T-helper 17 cell (primary cell): ENCODE data around the gene MAML3. TPM values are rescaled to one million over a fixed set of nuclear protein-coding genes. Genes with fewer than 3 reads are reported as not detected.

ENCODE experiments used
- ATAC-seq: fragments of 150-1000 bp; cut with Tn5 transposase; 2 replicates; pipeline ENCODE4 v1.10.0; 2021; ENCODE audit warnings: mild to moderate bottlenecking, moderate library complexity
- DNase-seq, 3 donors: peaks; one replicate each; pipeline versions ENCODE4 v3.0.0 to v3.0.0-alpha.2; 2020 to 2021
- H3K9me3 ChIP-seq: one replicate; pipeline ENCODE4 v1.7.0; 2013; ENCODE audit warnings: low read length, mild to moderate bottlenecking; ENCODE audit not compliant: control insufficient read depth, poor library complexity, severe bottlenecking
- H3K27ac Mint-ChIP-seq: one replicate; pipeline ENCODE4 v1.8.0; 2022; ENCODE audit warnings: mild to moderate bottlenecking, moderate library complexity, mixed read lengths
- H3K27me3 Mint-ChIP-seq: one replicate; pipeline ENCODE4 v1.8.0; 2022; ENCODE audit warnings: mixed read lengths
- H3K36me3 Mint-ChIP-seq: one replicate; pipeline ENCODE4 v1.8.0; 2022; ENCODE audit warnings: low read depth, mixed read lengths
- H3K4me1 Mint-ChIP-seq: one replicate; pipeline ENCODE4 v1.8.0; 2022; ENCODE audit warnings: mild to moderate bottlenecking, mixed read lengths
- H3K4me3 Mint-ChIP-seq: one replicate; pipeline ENCODE4 v1.8.0; 2022; ENCODE audit warnings: mild to moderate bottlenecking, moderate library complexity, mixed read lengths
- total RNA-seq, 4 donors: library from RNA in 2 of 4; stranded (reverse) in 2 of 4; gene quantifications; one replicate each; pipeline ENCODE4 v1.2.3 and lab custom pipeline; 2022 to 2026

Gene MAML3
- total RNA-seq, 2 donors from 2014 or later = 1.1 to 4.2 TPM

GRCh38 chr4:139732991-139733570, 420.9 kb downstream of the MAML3 start:
- ATAC-seq = no peak
- H3K9me3 ChIP-seq = no peaks in the 10 kb centered on the region
- H3K27me3 Mint-ChIP-seq = peaks cover 69% of the 10 kb centered on the region
- H3K36me3 Mint-ChIP-seq = peaks cover 7% of the 10 kb centered on the region
- no peak overlapping the region for H3K4me3 Mint-ChIP-seq
- H3K27ac Mint-ChIP-seq = no peak overlapping the region
- peaks cover 5% of the 10 kb centered on the region for H3K4me1 Mint-ChIP-seq
- DNase-seq = no peak

- H3K4me3 Mint-ChIP-seq = no peak overlapping the region
- DNase-seq (no peak), ATAC-seq (no peak)
- no peak overlapping the region for H3K27ac Mint-ChIP-seq
- peaks cover 2% of the 10 kb centered on the region for H3K4me1 Mint-ChIP-seq
- H3K36me3 Mint-ChIP-seq = peaks cover 7% of the 10 kb centered on the region
- H3K27me3 Mint-ChIP-seq = peaks cover 41% of the 10 kb centered on the region
- H3K9me3 ChIP-seq = no peaks in the 10 kb centered on the region
Measured at GRCh38 chr4:139728840-139729239, 425.1 kb downstream of the MAML3 start.

GRCh38 chr4:139728146-139728545, 425.8 kb downstream of the MAML3 start:
- H3K4me3 Mint-ChIP-seq = no peak overlapping the region
- H3K27me3 Mint-ChIP-seq = peaks cover 37% of the 10 kb centered on the region
- peaks cover 2% of the 10 kb centered on the region for H3K4me1 Mint-ChIP-seq
- no peak overlapping the region for H3K27ac Mint-ChIP-seq
- no peak for ATAC-seq
- H3K9me3 ChIP-seq = no peaks in the 10 kb centered on the region
- peaks cover 7% of the 10 kb centered on the region for H3K36me3 Mint-ChIP-seq
- no peak for DNase-seq

- peaks cover 2% of the 10 kb centered on the region for H3K4me1 Mint-ChIP-seq
- H3K4me3 Mint-ChIP-seq = no peak overlapping the region
- H3K27ac Mint-ChIP-seq = no peak overlapping the region
- peaks cover 2% of the 10 kb centered on the region for H3K36me3 Mint-ChIP-seq
- no peak for ATAC-seq
- H3K27me3 Mint-ChIP-seq = peaks cover 29% of the 10 kb centered on the region
- H3K9me3 ChIP-seq = no peaks in the 10 kb centered on the region
- DNase-seq = no peak
Measured at GRCh38 chr4:139726615-139727014, 427.4 kb downstream of the MAML3 start.

- DNase-seq = no peak
- peaks cover 18% of the 10 kb centered on the region for H3K27me3 Mint-ChIP-seq
- H3K4me1 Mint-ChIP-seq = peaks cover 2% of the 10 kb centered on the region
- no peak overlapping the region for H3K4me3 Mint-ChIP-seq
- no peaks in the 10 kb centered on the region for H3K36me3 Mint-ChIP-seq
- H3K9me3 ChIP-seq = no peaks in the 10 kb centered on the region
- ATAC-seq = no peak
- no peak overlapping the region for H3K27ac Mint-ChIP-seq
Measured at GRCh38 chr4:139725236-139725635, 428.7 kb downstream of the MAML3 start.

- H3K4me1 Mint-ChIP-seq = peaks cover 2% of the 10 kb centered on the region
- H3K27ac Mint-ChIP-seq = no peak overlapping the region
- no peak for DNase-seq
- H3K36me3 Mint-ChIP-seq = no peaks in the 10 kb centered on the region
- H3K27me3 Mint-ChIP-seq = peaks cover 5% of the 10 kb centered on the region
- H3K9me3 ChIP-seq = no peaks in the 10 kb centered on the region
- no peak for ATAC-seq
- no peak overlapping the region for H3K4me3 Mint-ChIP-seq
Measured at GRCh38 chr4:139721789-139722188, 432.2 kb downstream of the MAML3 start.

GRCh38 chr4:139720806-139721205, 433.2 kb downstream of the MAML3 start:
- no peak overlapping the region for H3K27ac Mint-ChIP-seq
- no peak for ATAC-seq
- H3K27me3 Mint-ChIP-seq = peaks cover 5% of the 10 kb centered on the region

GRCh38 chr4:139719381-139720101, 434.4 kb downstream of the MAML3 start:
- ATAC-seq (no peak), DNase-seq (no peak)
- no peaks in the 10 kb centered on the region for H3K9me3 ChIP-seq
- H3K4me3 Mint-ChIP-seq = no peak overlapping the region
- H3K36me3 Mint-ChIP-seq = no peaks in the 10 kb centered on the region
- no peak overlapping the region for H3K27ac Mint-ChIP-seq
- no peaks in the 10 kb centered on the region for H3K27me3 Mint-ChIP-seq
- no peaks in the 10 kb centered on the region for H3K4me1 Mint-ChIP-seq

More at GRCh38 chr4:139720806-139721205, 433.2 kb downstream of the MAML3 start:
- no peaks in the 10 kb centered on the region for H3K36me3 Mint-ChIP-seq
- no peak for DNase-seq
- H3K4me1 Mint-ChIP-seq = peaks cover 2% of the 10 kb centered on the region
- no peaks in the 10 kb centered on the region for H3K9me3 ChIP-seq
- no peak overlapping the region for H3K4me3 Mint-ChIP-seq

GRCh38 chr4:139718833-139719232, 435.2 kb downstream of the MAML3 start:
- no peak for DNase-seq
- no peak overlapping the region for H3K4me3 Mint-ChIP-seq
- H3K9me3 ChIP-seq = no peaks in the 10 kb centered on the region
- no peak for ATAC-seq
- H3K4me1 Mint-ChIP-seq = no peaks in the 10 kb centered on the region
- H3K36me3 Mint-ChIP-seq = no peaks in the 10 kb centered on the region
- no peak overlapping the region for H3K27ac Mint-ChIP-seq
- no peaks in the 10 kb centered on the region for H3K27me3 Mint-ChIP-seq

- ATAC-seq (no peak), DNase-seq (no peak)
- Mint-ChIP-seq H3K4me1 (no peaks in the 10 kb centered on the region), H3K27me3 (no peaks in the 10 kb centered on the region), H3K27ac (no peak overlapping the region), H3K36me3 (no peaks in the 10 kb centered on the region), H3K4me3 (no peak overlapping the region)
- H3K9me3 ChIP-seq = no peaks in the 10 kb centered on the region
Measured at GRCh38 chr4:139718358-139718757, 435.6 kb downstream of the MAML3 start.

- H3K9me3 ChIP-seq = no peaks in the 10 kb centered on the region
- H3K4me3 Mint-ChIP-seq = no peak overlapping the region
- no peaks in the 10 kb centered on the region for H3K36me3 Mint-ChIP-seq
- DNase-seq (no peak), ATAC-seq (no peak)
- H3K27me3 Mint-ChIP-seq = no peaks in the 10 kb centered on the region
- H3K4me1 Mint-ChIP-seq = no peaks in the 10 kb centered on the region
- H3K27ac Mint-ChIP-seq = no peak overlapping the region
Measured at GRCh38 chr4:139715746-139716391, 438.1 kb downstream of the MAML3 start.

GRCh38 chr4:139712882-139713281, 441.1 kb downstream of the MAML3 start:
- no peaks in the 10 kb centered on the region for H3K9me3 ChIP-seq
- DNase-seq = no peak
- H3K27me3 Mint-ChIP-seq = peaks cover 5% of the 10 kb centered on the region
- H3K36me3 Mint-ChIP-seq = peaks cover 2% of the 10 kb centered on the region
- no peak overlapping the region for H3K4me3 Mint-ChIP-seq
- no peak overlapping the region for H3K27ac Mint-ChIP-seq
- ATAC-seq = no peak
- no peaks in the 10 kb centered on the region for H3K4me1 Mint-ChIP-seq

- no peak overlapping the region for H3K4me3 Mint-ChIP-seq
Measured at GRCh38 chr4:139711461-139711860, 442.5 kb downstream of the MAML3 start.

More at GRCh38 chr4:139711461-139711860, 442.5 kb downstream of the MAML3 start:
- peaks cover 5% of the 10 kb centered on the region for H3K27me3 Mint-ChIP-seq
- ATAC-seq (no peak), DNase-seq (no peak)
- H3K36me3 Mint-ChIP-seq = peaks cover 2% of the 10 kb centered on the region
- H3K4me1 Mint-ChIP-seq = no peaks in the 10 kb centered on the region
- no peaks in the 10 kb centered on the region for H3K9me3 ChIP-seq
- H3K27ac Mint-ChIP-seq = no peak overlapping the region
